Cardiac muscle cell (in vitro differentiated cells and primary cell): ENCODE measurements around the gene SERPINB4. TPM values are rescaled to one million over a fixed set of nuclear protein-coding genes. Genes with fewer than 3 reads are reported as not detected.

ENCODE experiments used
- DNase-seq, 2 donors: peaks; one replicate each; pipeline versions ENCODE4 v3.0.0 to v3.0.0-alpha.2; 2010 to 2017; ENCODE audit warnings: low read depth in 1 of 2, low spot score in 1 of 2
- H3K27ac ChIP-seq: fragments of 200-600 bp; sonication (generic); 2 replicates; pipeline ENCODE4 v1.5.1; 2016
- H3K27me3 ChIP-seq: fragments of 200-600 bp; sonication (generic); 2 replicates; pipeline ENCODE4 v1.6.0; 2016; ENCODE audit warnings: control low read depth
- H3K36me3 ChIP-seq: fragments of 200-600 bp; sonication (generic); 2 replicates; pipeline ENCODE4 v1.5.1; 2016; ENCODE audit warnings: control low read depth
- H3K4me1 ChIP-seq: fragments of 200-600 bp; sonication (generic); 2 replicates; pipeline ENCODE4 v1.8.1; 2017; ENCODE audit warnings: low read depth, mild to moderate bottlenecking, mixed run types
- H3K4me3 ChIP-seq: fragments of 200-600 bp; sonication (generic); 2 replicates; pipeline ENCODE4 v1.5.1; 2016; ENCODE audit warnings: mild to moderate bottlenecking
- H3K9me3 ChIP-seq: fragments of 200-600 bp; sonication (generic); 2 replicates; pipeline ENCODE4 v1.5.1; 2017; ENCODE audit warnings: low read depth, mild to moderate bottlenecking, control low read depth
- CTCF ChIP-seq: IDR thresholded peaks from 2 replicates; pipeline ENCODE4 v1.5.1; 2012; ENCODE audit warnings: low read depth, mild to moderate bottlenecking, low read length
- polyA plus RNA-seq: library from polyadenylated mRNA; unstranded; fragments of >200 nt; fragmentation: Nextera tagmentation; extraction: Ambion mirVana; gene quantifications from 2 replicates; pipeline ENCODE4 v1.2.1, GENCODE V29; 2016
- total RNA-seq: library from RNA; depleted of rRNA; stranded (reverse); fragments of >200 nt; gene quantifications from 2 replicates; pipeline ENCODE4 v1.2.3, GENCODE V29; 2016

SERPINB4 gene
- total and polyA plus RNA-seq, 2 experiments from 2014 or later, result not detected

GRCh38 chr18:63617049-63617914 is 26.8 kb downstream of the SERPINB4 start:
- no peaks in the 10 kb centered on the region for H3K4me1 ChIP-seq
- no peaks in the 10 kb centered on the region for H3K27me3 ChIP-seq
- DNase-seq, result no peak
- no peak overlapping the region for H3K4me3 ChIP-seq
- no peak overlapping the region for H3K27ac ChIP-seq
- TF ChIP-seq CTCF, result no peak
- H3K36me3 ChIP-seq, result no peaks in the 10 kb centered on the region
- no peaks in the 10 kb centered on the region for H3K9me3 ChIP-seq

GRCh38 chr18:63613420-63613819 is 30.6 kb downstream of the SERPINB4 start:
- Histone ChIP-seq H3K4me3 (no peak overlapping the region), H3K36me3 (no peaks in the 10 kb centered on the region), H3K4me1 (no peaks in the 10 kb centered on the region), H3K27ac (no peak overlapping the region), H3K9me3 (no peaks in the 10 kb centered on the region), H3K27me3 (no peaks in the 10 kb centered on the region)
- DNase-seq, result no peak
- no peak for TF ChIP-seq CTCF

GRCh38 chr18:63606526-63606925 is 37.5 kb downstream of the SERPINB4 start:
- no peak overlapping the region for H3K27ac ChIP-seq
- no peak for DNase-seq
- H3K27me3 ChIP-seq, result no peaks in the 10 kb centered on the region
- no peak overlapping the region for H3K4me3 ChIP-seq
- H3K4me1 ChIP-seq, result no peaks in the 10 kb centered on the region
- no peaks in the 10 kb centered on the region for H3K9me3 ChIP-seq
- H3K36me3 ChIP-seq, result no peaks in the 10 kb centered on the region
- no peak for TF ChIP-seq CTCF

GRCh38 chr18:63604791-63605567 is 39.1 kb downstream of the SERPINB4 start:
- TF ChIP-seq CTCF, result no peak
- DNase-seq, result no peak
- H3K27me3 ChIP-seq, result no peaks in the 10 kb centered on the region

GRCh38 chr18:63603772-63604171 is 40.3 kb downstream of the SERPINB4 start:
- no peaks in the 10 kb centered on the region for H3K36me3 ChIP-seq
- H3K4me3 ChIP-seq, result no peak overlapping the region
- no peaks in the 10 kb centered on the region for H3K9me3 ChIP-seq
- no peaks in the 10 kb centered on the region for H3K4me1 ChIP-seq
- no peak for DNase-seq
- no peak for TF ChIP-seq CTCF
- H3K27me3 ChIP-seq, result no peaks in the 10 kb centered on the region
- no peak overlapping the region for H3K27ac ChIP-seq

More at GRCh38 chr18:63604791-63605567, 39.1 kb downstream of the SERPINB4 start:
- Histone ChIP-seq H3K9me3 (no peaks in the 10 kb centered on the region), H3K27ac (no peak overlapping the region), H3K36me3 (no peaks in the 10 kb centered on the region), H3K4me3 (no peak overlapping the region), H3K4me1 (no peaks in the 10 kb centered on the region)
